ELR (cell line): ENCODE results near the gene BLTP2.
"Not testable (repeated sequence)": the region's sequence is repeated elsewhere in the genome, so short reads cannot be mapped to it uniquely, and the experiment has no call there.

Experiments used
- DNase-seq: peaks from one replicate; pipeline ENCODE4 v3.0.0-alpha.2; 2015; ENCODE audit warnings: low read depth

The BLTP2 gene

GRCh38 chr17:28646039-28646754 lies 1.2 kb upstream of the BLTP2 start:
- no peak for DNase-seq

GRCh38 chr17:28645576-28645939 lies 600 bp upstream of the BLTP2 start:
- DNase-seq, result no peak

- DNase-seq, result peak; percentile 75
Observed at GRCh38 chr17:28643983-28644786, 773 bp downstream of the BLTP2 start.

- DNase-seq, result no peak
Observed at GRCh38 chr17:28641579-28641978, 3.4 kb downstream of the BLTP2 start.

- no peak for DNase-seq
Observed at GRCh38 chr17:28635506-28635905, 9.5 kb downstream of the BLTP2 start.

- DNase-seq, result no peak
Observed at GRCh38 chr17:28634206-28634865, 10.6 kb downstream of the BLTP2 start.

GRCh38 chr17:28626818-28627217 lies 18.1 kb downstream of the BLTP2 start:
- DNase-seq, result no peak

- no peak for DNase-seq
Observed at GRCh38 chr17:28624148-28624547, 20.8 kb downstream of the BLTP2 start.

- DNase-seq, result no peak
Observed at GRCh38 chr17:28623696-28624095, 21.3 kb downstream of the BLTP2 start.

- no peak for DNase-seq
Observed at GRCh38 chr17:28622186-28622585, 22.8 kb downstream of the BLTP2 start.

- no peak for DNase-seq
Observed at GRCh38 chr17:28620010-28620409, 24.9 kb downstream of the BLTP2 start.

GRCh38 chr17:28618464-28618863 lies 26.5 kb downstream of the BLTP2 start:
- DNase-seq, result no peak

GRCh38 chr17:28616281-28616680 lies 28.7 kb downstream of the BLTP2 start:
- no peak for DNase-seq

GRCh38 chr17:28615260-28615940 lies 29.6 kb downstream of the BLTP2 start:
- no peak for DNase-seq

- peak; percentile 3 for DNase-seq
Observed at GRCh38 chr17:28613931-28614381, 31.0 kb downstream of the BLTP2 start, which contains the start of gene RSKR. Gene RSKR, minus strand, starts transcription at chr17:28614185. Its CDS starts 24 bp downstream, at chr17:28614161.

- DNase-seq, result peak; percentile 60
Observed at GRCh38 chr17:28612936-28613872, 31.8 kb downstream of the BLTP2 start.

- no peak for DNase-seq
Observed at GRCh38 chr17:28612531-28612930, 32.4 kb downstream of the BLTP2 start.

GRCh38 chr17:28610376-28610775 lies 34.6 kb downstream of the BLTP2 start:
- no peak for DNase-seq

- DNase-seq, result not testable (repeated sequence)
Observed at GRCh38 chr17:28604031-28604430, 40.9 kb downstream of the BLTP2 start.

GRCh38 chr17:28599311-28600184 lies 45.4 kb downstream of the BLTP2 start:
- DNase-seq, result peak; percentile 97
